ENCODE results near the gene RPGRIP1. TPM values are rescaled to one million over a fixed set of nuclear protein-coding genes. Genes with fewer than 3 reads are reported as not detected.

RPGRIP1 gene
- total and polyA plus RNA-seq, 9 of the 15 experiments (the other 6 are each of a cell fraction or from before 2014, with no cell fraction given) = 0.47 to 0.95 (median 0.65) TPM; not detected in 1

DNA sequence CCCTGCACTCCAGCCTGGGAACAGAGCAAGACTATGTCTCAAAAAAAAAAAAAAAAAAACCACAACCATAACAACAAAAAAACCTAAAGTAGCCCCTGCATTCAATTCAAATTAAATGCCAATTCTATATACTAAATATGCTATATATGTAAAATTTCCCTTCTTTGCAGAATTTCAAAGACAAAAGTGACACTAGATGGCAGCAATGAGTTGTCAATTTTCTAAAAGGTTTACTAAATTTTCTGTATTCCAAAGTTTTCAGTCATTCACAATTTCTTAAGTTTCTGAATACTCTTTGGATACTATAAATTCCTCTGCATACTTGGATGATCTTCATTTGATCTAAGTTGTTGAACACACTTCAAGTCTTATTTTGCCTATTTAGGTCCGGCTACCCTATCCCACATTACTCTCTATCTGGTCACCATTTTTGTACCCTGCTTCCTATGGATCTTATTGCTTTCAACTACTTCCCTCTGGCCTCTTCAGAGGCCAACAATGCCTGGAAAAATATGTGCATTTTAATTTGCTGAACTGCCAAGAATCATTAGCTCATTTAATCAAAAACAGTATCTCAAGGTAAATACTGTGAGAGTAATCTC, 38.6 kb upstream of the RPGRIP1 start (continued):
- no peak for TF ChIP-seq ZNF707 (CRISPR knock-in tag; conservative IDR thresholded peaks at IDR 0.05)
- TF ChIP-seq RBM34 (IDR thresholded peaks at IDR 0.05; ENCODE audit: borderline replicate concordance, insufficient read depth, low read length) = no peak
- peak; percentile 63 for TF ChIP-seq ZNF316 (IDR thresholded peaks at IDR 0.05)
- no peak for TF ChIP-seq MCM3 (IDR thresholded peaks at IDR 0.05)
- no peak for TF ChIP-seq ZNF24 (IDR thresholded peaks at IDR 0.05)
- TF ChIP-seq NFATC3 (IDR thresholded peaks at IDR 0.05) = no peak
- no peak for TF ChIP-seq ESRRB (CRISPR knock-in tag; IDR thresholded peaks at IDR 0.05; ENCODE audit: borderline replicate concordance)
- peak; percentile 45; the same call in 1 of the 2 replicates for TF ChIP-seq MAFG (tag; conservative IDR thresholded peaks at IDR 0.05)
- TF ChIP-seq ETV1 (tag; conservative IDR thresholded peaks at IDR 0.05; ENCODE audit: low read depth) = no peak
- TF ChIP-seq KLF13 (tag; IDR thresholded peaks at IDR 0.05; ENCODE audit: borderline replicate concordance, low read depth) = no peak
- TF ChIP-seq, protein P1, sequence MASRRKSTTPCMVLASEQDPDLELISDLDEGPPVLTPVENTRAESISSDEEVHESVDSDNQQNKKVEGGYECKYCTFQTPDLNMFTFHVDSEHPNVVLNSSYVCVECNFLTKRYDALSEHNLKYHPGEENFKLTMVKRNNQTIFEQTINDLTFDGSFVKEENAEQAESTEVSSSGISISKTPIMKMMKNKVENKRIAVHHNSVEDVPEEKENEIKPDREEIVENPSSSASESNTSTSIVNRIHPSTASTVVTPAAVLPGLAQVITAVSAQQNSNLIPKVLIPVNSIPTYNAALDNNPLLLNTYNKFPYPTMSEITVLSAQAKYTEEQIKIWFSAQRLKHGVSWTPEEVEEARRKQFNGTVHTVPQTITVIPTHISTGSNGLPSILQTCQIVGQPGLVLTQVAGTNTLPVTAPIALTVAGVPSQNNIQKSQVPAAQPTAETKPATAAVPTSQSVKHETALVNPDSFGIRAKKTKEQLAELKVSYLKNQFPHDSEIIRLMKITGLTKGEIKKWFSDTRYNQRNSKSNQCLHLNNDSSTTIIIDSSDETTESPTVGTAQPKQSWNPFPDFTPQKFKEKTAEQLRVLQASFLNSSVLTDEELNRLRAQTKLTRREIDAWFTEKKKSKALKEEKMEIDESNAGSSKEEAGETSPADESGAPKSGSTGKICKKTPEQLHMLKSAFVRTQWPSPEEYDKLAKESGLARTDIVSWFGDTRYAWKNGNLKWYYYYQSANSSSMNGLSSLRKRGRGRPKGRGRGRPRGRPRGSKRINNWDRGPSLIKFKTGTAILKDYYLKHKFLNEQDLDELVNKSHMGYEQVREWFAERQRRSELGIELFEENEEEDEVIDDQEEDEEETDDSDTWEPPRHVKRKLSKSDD (conservative IDR thresholded peaks at IDR 0.05; ENCODE audit: low read length) = no peak
- no peak for TF ChIP-seq DACH1 (IDR thresholded peaks at IDR 0.05; ENCODE audit: partially characterized antibody)
- TF ChIP-seq, protein P2, sequence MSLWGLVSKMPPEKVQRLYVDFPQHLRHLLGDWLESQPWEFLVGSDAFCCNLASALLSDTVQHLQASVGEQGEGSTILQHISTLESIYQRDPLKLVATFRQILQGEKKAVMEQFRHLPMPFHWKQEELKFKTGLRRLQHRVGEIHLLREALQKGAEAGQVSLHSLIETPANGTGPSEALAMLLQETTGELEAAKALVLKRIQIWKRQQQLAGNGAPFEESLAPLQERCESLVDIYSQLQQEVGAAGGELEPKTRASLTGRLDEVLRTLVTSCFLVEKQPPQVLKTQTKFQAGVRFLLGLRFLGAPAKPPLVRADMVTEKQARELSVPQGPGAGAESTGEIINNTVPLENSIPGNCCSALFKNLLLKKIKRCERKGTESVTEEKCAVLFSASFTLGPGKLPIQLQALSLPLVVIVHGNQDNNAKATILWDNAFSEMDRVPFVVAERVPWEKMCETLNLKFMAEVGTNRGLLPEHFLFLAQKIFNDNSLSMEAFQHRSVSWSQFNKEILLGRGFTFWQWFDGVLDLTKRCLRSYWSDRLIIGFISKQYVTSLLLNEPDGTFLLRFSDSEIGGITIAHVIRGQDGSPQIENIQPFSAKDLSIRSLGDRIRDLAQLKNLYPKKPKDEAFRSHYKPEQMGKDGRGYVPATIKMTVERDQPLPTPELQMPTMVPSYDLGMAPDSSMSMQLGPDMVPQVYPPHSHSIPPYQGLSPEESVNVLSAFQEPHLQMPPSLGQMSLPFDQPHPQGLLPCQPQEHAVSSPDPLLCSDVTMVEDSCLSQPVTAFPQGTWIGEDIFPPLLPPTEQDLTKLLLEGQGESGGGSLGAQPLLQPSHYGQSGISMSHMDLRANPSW (CRISPR knock-in tag; IDR thresholded peaks at IDR 0.05) = no peak
- TF ChIP-seq POLR2AphosphoS5 (IDR thresholded peaks at IDR 0.05; ENCODE audit: control insufficient read depth, insufficient read depth, low read depth, low read length) = no peak
- TF ChIP-seq ZNF263 (CRISPR knock-in tag; IDR thresholded peaks at IDR 0.05; ENCODE audit: borderline replicate concordance) = no peak
- TF ChIP-seq TRIM28 (IDR thresholded peaks at IDR 0.05) = no peak
- TF ChIP-seq PHB2 (IDR thresholded peaks at IDR 0.05; ENCODE audit: low read depth) = no peak
- TF ChIP-seq ZNF695 (CRISPR knock-in tag; IDR thresholded peaks at IDR 0.05) = no peak
- TF ChIP-seq SMARCC2 (IDR thresholded peaks at IDR 0.05; ENCODE audit: low read depth) = no peak
- TF ChIP-seq SP2 (IDR thresholded peaks at IDR 0.05; ENCODE audit: extremely low read depth, low read depth, low read length, poor library complexity, severe bottlenecking) = no peak
- peak; percentile 35; the same call in 1 of the 2 replicates for TF ChIP-seq C11orf30 (IDR thresholded peaks at IDR 0.05; ENCODE audit: low read depth)
- TF ChIP-seq ZNF143 (CRISPR knock-in tag; IDR thresholded peaks at IDR 0.05) = no peak
- no peak for TF ChIP-seq KDM1A (IDR thresholded peaks at IDR 0.05)
